Stimulated activated CD8-positive, alpha-beta memory T cell treated with anti-CD3 and anti-CD28 coated beads, Interleukin-4, amount 100 ng/mL, for 4 hours (primary cell): ENCODE measurements around the gene GATB.
"Not testable (repeated sequence)": the region's sequence is repeated elsewhere in the genome, so short reads cannot be mapped to it uniquely, and the experiment has no call there.

Source experiments
- DNase-seq, 2 donors: peaks; one replicate each; pipeline ENCODE4 v3.0.0-alpha.2; 2020; ENCODE audit warnings: low read depth in 2 of 2, low spot score in 1 of 2

The GATB gene

DNA sequence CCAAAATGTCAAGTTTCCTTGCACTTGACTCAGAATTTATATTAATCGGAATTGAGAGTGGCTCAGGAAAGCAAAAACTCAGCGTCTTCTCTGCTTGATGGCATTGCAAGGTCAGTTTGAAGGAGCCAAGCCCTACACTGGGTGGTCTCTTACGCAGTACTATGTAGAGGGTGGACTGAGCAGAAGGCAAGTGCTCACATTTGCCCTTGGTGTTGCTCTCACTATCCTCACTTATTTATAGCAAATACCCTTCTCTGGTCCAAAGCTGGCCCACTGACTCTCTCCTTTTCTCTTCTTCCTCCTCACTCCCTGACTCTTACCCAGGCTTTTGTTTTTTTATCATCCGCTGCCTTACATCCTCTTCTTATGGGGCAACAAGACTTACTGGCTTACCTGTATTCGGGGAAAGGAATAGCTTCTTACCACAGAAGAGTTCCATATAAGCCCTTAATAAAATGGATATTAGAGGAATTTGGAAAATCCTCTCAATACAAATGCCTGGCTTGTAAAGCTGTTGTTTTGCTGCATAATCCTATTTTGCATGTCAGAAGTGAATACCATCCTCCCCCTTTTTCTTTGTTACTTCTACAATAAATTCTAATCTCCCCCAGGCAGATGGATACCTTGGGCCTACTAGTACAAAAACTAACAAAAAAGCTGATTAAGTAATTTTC, 24.8 kb upstream of the GATB start:
- DNase-seq = no peak

DNA sequence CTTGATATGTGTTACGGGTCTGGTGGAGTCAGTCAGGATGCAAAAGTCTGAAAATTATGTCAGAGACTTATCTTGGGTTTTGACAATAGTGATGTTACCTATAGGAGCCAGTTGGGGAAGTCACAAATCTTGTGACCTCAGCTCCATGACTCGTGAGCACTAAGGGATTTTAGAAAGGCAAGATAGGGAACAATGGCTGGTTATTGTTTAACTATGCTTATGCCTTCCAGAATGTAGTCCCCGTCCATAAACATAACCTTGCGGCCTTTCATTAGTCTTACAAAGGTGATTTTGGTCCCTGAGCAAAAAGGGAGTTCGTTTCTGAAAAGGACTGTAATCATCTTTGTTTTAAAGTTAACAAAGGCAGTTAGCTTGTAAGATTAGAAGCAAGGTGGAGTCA, 23.9 kb upstream of the GATB start:
- DNase-seq = no peak

DNA sequence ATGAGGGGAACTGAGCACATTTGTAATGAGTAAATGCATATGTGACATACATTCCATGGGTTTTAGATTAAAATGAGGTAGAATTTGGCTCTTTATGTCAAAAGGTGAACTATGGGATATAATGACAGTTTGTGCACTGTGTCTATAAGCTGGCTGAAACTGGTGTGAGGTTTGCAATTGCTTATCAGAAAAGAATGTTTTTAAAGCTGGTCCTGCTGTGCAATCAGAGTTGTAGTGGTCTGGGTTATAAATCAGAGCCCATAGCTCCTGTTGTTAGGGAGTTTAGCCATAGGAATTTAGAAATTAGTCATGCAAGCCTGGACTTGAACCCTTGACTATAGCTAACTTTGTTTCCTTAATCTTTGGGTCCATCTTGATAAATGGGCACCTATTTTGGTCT, 23.1 kb upstream of the GATB start:
- no peak for DNase-seq

DNA sequence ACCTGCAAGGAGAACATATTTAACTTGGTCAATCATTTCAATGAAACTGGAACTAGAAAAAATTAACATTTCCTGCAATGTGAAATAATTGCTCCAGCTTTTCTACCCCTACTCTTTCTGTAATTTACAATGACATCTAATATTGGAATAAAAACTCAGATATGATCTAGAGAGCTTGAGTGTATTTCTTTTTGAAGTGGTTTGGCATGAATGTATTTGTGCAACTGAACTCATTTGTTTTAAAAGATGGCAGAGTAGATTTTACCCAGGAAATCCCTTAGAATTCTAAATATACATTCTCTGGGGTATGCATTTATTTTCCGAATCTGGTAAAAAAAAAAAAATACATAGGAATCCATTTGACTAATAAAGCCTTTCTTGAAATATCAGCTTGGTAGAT, 21.5 kb upstream of the GATB start:
- DNase-seq = no peak

DNA sequence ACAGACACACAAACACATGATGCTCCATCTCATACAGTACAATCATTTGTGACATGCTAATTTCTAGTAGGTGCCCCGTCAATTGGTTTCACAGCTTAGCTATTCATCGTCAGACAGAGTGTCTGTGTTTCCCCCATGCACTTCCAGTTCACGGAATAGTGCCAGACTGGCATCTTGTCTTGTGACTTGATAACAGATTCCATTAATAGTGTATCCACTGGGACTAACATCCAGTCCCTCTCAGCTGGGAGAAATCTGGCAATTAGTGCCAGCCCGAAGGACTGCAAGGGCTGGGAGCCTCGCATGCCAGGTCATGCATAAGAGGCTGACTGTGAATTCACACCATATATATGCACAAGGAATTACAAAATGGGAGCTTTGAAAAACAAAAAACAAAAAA, 20.2 kb upstream of the GATB start:
- DNase-seq = no peak

DNA sequence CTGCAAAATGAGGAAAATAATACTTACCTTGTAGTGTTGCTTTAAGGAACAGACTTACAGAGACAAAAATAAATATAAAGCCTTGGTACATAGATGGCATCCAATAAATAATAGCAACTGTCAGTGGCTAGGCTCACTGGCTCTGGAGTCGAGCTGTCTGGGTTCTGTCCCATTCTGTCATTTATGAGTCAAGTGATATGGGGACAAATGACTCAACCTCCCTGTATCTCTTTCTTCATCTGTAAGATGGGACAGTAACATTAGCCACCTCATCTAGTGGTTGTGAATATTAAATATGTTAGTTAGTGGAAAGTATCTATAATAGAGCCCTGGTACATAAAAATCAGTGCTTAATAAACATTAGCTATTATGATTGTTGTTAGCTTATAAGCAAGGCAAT, 16.7 kb upstream of the GATB start:
- no peak for DNase-seq

DNA sequence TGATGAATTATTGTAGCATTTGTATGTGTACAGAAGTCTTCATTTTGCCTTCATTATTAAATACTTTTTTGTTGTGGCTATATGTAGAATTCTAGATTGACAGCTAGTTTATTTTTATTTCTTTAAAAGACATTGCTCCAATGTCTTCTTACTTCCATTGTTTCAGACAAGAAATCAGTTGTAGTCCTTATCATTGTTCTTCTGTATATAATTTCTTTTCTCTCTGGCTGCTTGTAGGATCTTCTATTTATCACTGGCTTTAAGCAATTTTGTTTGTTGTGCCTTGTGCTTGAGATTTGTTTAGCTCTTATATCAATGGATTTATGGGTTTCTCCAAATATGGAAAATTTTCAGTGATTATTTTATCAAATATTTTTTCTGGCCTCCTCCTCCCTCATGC, 13.5 kb upstream of the GATB start:
- no peak for DNase-seq

DNA sequence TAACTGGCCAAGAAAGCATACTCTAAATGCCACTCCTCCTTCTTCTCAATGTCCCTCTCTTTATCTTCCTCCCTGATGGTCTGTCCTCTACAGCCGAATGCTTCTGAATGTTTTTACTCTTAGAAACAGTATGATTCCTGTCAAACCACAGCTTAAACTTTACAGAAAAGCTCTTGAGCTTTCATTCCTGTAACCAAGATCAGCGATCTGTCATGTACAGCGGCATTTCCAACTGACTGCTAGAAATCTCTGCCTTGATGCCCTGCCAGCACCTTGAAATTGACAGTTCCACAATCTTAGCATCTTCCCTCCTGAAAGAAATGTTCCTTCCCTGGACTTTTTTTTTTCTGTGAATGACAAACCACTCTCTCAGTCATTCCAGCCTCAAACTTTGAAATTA, 11.5 kb upstream of the GATB start:
- no peak for DNase-seq

DNA sequence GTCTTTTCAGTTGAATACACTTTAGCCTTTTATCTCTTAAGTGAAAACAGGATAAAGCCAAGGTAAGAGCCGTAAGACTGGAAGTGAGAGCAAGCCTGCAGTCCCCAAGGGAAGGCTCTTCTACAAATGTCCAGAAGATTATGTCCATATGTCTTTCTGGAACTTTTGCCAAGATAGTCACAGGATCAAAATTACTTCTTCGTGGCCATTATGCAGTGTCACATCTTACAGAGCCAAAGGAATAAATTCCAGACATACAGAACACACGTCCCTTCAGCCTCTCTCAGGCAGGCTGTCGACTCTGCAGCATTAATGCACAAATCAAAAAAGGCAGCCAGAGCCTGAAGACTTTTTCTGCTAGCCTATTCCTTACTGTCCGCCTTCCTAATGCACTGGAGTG, 10.9 kb upstream of the GATB start:
- DNase-seq = no peak

DNA sequence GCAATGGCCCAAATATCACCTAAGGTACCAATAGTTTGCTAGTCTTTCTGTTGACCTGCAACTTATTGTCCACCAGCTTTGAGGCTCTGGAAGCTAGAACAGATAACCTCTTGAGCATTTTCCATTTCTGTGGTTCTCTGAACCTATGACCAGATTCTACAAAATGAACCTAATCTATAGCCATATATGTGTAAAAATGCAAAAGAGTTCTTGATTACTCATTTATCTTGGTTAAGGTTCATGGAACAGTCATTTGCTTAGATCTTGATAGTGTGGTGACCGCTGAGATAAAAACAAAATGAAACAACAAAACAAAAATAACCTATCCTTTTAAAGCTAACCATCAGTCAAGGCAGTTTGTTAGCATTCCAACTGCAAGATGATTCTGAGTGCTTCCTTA, 9.3 kb upstream of the GATB start:
- DNase-seq = no peak

DNA sequence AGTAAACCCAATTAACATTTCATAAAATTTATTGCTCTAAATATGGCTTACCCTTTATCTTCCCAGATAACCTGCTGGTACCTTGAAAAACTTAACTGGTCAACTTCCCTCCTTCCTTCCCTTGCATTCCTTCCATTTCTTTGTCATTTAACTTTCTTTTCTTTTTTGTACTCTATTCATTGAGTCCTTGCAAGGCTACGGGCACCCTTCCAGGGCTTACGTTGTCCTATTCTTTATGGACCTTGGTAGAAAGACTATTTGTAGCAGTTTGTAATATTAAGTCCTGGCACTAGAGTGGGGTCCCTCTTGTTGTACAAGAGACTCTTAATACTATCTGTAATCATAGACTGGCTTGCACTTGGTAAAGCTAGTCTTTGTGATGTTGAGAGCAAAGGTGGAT, 8.0 kb upstream of the GATB start:
- DNase-seq = no peak

DNA sequence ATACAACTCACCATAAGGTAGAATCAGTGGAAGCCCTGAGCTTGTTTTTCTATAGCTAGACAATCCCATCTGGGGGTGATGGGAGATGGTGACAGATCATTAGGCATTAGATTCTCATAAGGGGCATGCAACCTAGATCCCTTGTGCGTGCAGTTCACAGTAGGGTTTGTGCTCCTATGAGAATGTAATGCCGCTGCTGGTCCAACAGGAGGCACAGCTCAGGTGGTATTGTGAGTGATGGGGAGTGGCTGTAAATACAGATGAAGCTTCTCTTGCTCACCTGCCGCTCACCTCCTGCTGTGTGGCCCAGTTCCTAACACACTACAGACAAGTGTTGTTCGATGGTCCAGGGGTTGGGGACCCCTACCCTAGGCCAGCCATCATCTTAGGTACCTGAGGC, 5.9 kb upstream of the GATB start:
- DNase-seq = no peak

DNA sequence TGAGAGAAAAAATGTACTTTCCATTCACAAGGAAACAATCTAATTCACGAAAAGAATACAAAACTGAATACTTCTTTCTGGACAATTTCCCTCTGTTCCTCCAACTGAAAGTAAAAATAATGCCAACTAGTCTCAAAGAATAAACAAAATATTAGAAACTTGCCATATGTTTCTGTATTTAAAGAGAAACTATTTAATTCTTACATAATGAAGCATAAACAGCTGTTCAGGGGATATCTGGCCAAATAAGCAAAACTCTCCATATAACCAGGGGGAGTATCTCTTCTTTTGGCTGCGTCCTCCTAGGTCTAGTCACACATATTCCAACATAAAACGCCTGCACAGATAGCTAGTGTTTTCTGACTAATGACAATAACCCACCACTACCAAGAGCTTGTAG, 805 bp downstream of the GATB start:
- DNase-seq = no peak

DNA sequence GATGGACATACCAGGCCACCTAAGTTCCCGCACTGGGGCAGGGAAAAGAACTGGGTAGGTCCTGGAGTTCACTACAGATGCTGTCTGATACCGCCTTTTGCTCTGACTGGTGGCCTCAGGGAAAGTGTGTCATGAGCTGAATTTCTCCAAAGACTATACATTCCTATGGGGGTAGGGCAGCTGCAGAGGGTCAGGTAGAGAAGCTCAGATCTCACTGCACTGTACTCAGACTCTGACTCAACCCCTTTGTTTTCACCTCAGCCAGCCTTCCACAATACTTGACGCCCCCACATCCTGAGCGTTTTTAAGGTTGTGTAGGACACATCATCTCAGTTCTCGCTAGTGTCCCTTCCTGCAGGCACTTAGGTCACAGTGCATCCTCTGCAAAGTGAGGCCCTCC, 7.8 kb downstream of the GATB start:
- DNase-seq = no peak

DNA sequence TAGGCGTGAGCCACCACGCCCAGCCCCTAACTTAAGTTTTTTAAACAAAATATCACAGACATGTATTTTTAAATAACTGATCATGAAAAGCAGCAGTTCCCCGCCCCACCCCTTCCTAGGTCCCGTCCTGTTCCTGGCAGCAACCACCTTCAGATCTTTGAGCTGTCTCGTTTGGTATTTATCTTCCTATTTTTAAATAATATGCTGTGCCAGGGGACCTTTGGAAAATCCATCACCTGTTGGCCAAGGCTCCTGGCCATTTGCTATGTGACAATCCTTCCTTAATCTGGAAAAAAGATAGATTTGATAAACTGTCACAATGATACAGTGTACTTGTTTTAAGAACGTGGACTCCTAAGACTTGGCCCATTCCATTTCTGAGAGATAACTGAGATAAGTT, 10.7 kb downstream of the GATB start:
- DNase-seq = no peak

DNA sequence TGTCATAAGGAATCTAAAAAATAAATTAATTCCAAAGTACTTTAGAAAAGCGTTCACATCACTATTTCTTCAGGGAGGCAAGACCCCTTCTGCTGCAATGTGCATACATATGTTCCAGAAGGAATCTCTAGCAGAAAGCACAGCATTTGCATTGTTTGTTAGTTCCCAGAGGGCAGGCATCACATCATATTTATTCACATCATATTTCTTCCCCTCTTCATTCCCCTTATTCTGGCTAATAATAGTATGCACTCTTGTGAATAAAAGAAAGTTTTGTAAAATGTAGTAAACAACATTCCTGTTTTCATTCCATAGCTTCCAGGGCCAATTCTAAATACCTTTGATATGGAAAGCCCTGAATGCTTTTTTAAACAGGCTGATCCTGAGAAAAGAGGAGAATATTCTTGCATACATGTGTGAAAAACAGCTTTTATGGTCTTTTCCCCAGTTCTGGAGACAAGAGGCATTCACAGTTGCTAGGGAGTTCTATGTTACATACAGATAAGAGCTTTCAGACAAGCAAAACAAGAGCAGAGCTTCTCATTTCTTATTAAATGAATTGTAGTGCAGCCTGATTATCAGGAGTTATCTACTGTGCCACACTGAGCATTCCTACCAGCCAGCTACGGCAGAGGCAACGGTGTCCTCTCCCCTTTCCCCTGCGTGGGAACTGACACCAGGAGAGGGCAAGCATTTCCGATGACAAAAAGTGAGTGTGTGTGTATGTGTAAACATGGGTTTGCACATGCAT, 15.2 kb downstream of the GATB start:
- DNase-seq = no peak

DNA sequence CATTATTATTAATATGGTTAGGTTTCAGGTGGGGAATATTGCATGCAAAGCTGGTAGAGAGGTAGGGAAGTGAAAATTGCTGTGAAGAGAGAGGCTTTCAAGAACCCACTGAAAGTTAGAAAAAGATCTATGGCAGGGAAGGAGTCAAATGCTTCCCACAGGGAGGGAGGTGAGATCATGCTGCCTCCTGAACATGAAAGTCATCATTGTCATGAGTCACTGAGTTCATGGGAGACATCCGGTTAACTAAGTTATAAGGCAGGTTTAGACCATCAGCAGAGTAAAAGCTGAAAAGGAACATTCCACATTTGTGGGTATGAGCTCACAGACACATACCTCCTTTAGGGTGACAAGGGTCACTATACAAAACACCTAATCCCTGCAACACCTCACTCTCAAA, 16.2 kb downstream of the GATB start:
- no peak for DNase-seq

DNA sequence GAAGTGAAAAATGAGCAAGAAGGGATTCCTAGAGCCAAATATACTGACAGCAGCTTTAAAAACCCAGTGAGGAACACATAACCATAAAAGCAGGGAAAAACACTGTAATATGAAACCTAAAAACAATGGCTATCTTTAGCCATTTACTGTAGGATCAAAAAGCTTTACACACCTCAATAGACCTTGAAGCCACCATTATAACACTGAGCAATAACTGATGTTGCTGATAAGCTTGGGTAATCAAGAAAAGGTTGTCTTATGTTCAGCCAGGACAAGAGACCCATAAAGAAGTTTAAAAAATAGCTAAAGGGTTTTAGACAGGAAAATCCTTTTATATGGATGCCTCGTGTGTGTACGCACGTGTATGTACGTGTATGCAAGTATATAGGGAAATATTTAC, 16.9 kb downstream of the GATB start:
- no peak for DNase-seq

DNA sequence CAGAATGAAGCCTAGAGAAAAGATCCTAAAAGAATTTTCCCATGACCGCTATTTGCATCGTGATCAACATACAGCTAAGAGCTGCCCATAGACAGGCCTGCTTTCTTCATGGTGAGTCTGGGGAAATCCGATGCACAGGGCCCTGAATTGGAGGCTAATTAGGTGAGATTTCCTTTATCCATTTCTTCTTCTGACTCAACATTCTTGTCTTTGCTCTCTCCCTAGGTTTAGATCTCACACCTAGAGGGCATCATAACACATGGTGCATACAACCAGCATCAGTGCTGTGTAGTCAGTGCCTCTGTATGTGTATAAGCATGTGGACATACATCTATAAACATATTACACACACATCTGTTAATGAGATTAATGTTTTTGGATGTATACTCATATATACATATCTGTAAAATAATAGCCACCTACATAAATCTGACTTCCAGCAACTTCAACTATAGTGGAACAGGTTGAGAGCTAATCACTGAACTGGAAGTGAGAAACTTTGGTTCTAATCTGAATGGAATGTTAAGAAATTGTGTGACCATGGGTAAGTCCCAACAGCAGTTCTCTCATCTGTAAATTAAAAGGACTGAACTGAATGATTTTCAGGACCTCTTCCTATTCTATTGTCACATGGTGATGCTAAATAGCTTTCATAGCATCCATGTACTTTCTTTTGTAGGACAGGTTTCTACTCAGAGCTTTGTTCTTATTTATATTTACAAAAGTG, 17.5 kb downstream of the GATB start:
- no peak for DNase-seq

DNA sequence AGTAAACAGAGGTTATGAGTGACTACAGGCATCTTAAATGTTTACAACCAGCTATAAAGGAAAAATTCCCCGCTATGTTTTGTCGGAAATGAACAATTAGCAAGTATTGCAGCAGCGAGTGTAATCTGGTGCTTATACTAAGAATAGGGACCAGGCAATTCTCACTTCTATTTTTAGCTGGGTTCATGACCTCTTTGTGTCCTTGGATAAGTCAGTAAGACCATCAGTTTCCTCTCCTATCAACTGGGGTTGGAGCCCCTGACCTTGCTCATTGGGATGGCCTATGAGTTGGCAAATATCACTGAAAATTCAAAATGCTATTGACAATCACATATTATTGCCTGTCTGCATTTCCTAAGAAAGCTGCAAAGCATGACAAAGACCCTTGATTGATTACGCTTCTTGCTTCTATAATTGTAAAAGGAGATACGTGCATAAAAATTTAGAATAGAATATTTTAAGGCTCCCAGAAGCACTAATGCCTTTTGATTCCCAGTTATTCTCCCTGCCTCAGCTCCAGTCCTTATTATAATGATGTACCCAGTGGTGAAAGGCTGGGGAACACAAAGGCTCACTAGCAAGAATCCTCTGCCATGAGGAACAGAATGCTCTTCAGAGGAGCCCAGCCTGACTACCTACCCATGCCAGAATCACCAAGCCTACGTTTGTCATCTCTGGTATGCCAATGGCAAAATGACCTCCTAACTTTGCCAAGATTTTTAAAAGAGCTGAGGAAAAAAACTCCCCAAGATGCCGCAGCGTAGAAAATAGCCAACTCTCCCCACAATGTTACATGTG, 21.9 kb downstream of the GATB start:
- DNase-seq = no peak

DNA sequence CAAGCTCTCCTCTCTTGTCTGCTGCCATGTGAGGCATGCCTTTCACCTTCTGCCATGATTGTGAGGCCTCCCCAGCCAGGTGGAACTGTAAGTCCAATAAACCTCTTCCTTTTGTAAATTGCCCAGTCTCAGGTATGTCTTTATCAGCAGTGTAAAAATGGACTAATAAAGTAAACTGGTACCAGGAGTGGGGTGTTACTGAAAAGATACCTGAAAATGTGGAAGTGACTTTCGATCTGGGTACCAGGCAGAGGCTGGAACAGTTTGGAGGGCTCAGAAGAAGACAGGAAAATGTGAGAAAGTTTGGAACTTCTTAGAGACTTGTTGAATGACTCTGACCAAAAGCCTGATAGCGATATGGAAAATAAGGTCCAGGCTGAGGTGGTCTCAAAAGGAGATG, 24.0 kb downstream of the GATB start:
- not testable (repeated sequence) for DNase-seq

DNA sequence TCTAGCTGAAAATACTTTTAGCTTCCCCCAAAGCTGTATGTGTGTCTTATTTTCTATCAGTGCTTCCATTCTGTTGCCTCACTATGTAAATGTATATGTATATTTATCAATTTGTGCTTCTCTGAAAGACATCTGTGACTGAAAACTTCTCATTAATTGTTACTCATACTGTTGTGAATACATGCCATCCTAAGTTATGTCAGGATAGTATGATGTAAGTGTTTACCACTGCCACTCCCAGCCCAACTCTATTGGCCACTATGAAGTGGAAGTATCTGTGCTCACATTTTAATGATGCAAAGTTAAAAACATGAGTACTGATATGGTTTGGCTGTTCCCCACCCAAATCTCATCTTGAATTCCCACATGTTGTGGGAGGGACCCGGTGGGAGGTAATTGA, 24.4 kb downstream of the GATB start:
- no peak for DNase-seq
